ENCODE data around the gene ACP5.

DNA sequence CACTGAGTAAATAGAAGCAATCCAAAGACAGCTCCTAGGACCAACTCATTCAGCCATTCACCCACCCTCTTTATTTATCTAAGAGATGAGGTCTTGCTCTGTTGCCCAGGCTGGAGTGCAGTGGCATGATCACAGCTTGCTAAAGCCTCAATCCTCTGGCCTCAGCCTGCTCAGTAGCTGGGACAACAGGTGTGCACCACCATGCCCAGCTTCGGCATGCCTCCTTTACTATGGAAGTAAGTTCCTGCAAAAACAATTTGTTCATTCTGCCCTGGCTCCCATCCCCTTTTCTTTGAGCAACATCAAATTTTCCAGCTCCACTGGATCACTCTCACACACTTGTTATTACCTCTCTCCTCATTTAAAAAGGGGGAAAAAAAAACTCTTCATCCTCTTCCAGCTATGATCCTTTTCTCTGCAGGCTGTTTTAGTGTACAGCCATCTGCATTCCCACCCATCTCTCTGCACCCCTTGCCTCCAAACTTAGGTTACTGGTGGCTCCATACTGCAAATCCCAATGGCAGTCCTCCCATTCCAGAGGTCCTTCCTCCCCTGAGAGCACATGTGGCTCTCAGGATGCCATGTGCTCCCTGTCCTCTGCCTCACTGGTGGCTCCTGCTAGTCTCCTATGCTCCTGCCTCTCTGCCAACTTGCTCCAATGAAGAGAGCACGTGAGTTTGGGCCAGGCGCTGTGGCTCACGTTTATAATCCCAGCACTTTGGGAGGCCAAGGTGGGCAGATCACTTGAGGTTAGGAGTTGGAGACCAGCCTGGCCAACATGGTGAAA is 20.6 kb downstream of the ACP5 start:
- TF ChIP-seq, protein P1, sequence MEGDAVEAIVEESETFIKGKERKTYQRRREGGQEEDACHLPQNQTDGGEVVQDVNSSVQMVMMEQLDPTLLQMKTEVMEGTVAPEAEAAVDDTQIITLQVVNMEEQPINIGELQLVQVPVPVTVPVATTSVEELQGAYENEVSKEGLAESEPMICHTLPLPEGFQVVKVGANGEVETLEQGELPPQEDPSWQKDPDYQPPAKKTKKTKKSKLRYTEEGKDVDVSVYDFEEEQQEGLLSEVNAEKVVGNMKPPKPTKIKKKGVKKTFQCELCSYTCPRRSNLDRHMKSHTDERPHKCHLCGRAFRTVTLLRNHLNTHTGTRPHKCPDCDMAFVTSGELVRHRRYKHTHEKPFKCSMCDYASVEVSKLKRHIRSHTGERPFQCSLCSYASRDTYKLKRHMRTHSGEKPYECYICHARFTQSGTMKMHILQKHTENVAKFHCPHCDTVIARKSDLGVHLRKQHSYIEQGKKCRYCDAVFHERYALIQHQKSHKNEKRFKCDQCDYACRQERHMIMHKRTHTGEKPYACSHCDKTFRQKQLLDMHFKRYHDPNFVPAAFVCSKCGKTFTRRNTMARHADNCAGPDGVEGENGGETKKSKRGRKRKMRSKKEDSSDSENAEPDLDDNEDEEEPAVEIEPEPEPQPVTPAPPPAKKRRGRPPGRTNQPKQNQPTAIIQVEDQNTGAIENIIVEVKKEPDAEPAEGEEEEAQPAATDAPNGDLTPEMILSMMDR (IDR thresholded peaks at IDR 0.05), result no peak
- TF ChIP-seq POLR2A (IDR thresholded peaks at IDR 0.05), result no peak

All from Peyer's patch (tissue), 4 donors.